DOHH2 (cell line): ENCODE measurements around the gene TRPC4.

Source experiments
- H3F3A ChIP-seq: fragments of 200-600 bp; sonication (generic), shearing (Covaris generic); 2 replicates; pipeline ENCODE4 v1.6.0; 2016; ENCODE audit warnings: antibody characterized with exemption, mild to moderate bottlenecking; ENCODE audit not compliant: control insufficient read depth, insufficient read depth
- H3K27ac ChIP-seq: fragments of 200-600 bp; sonication (generic); 2 replicates; pipeline ENCODE4 v1.5.1; 2014; ENCODE audit warnings: low read depth, mild to moderate bottlenecking, low read length, moderate library complexity
- H3K27me3 ChIP-seq: fragments of 200-600 bp; sonication (generic); 2 replicates; pipeline ENCODE4 v1.6.1; 2014; ENCODE audit warnings: mild to moderate bottlenecking, low read length, mixed read lengths; ENCODE audit not compliant: control insufficient read depth
- H3K36me3 ChIP-seq: fragments of 200-600 bp; sonication (generic); 2 replicates; pipeline ENCODE4 v1.6.1; 2014; ENCODE audit warnings: mild to moderate bottlenecking, low read length, moderate library complexity, mixed read lengths; ENCODE audit not compliant: control insufficient read depth
- H3K4me1 ChIP-seq: fragments of 200-600 bp; sonication (generic); 2 replicates; pipeline ENCODE4 v1.6.1; 2014; ENCODE audit warnings: mild to moderate bottlenecking, low read length, mixed read lengths; ENCODE audit not compliant: control insufficient read depth
- H3K4me2 ChIP-seq: fragments of 200-600 bp; sonication (generic); 2 replicates; pipeline ENCODE4 v1.6.0; 2014; ENCODE audit warnings: mild to moderate bottlenecking, low read length, moderate library complexity
- H3K4me3 ChIP-seq: fragments of 200-600 bp; sonication (generic); 2 replicates; pipeline ENCODE4 v1.5.1; 2014; ENCODE audit warnings: mild to moderate bottlenecking, low read length, mixed read lengths
- H3K79me2 ChIP-seq: fragments of 200-600 bp; sonication (generic); 2 replicates; pipeline ENCODE4 v1.6.1; 2014; ENCODE audit warnings: mild to moderate bottlenecking, low read length, mixed read lengths; ENCODE audit not compliant: control insufficient read depth
- H3K9me2 ChIP-seq: fragments of 200-600 bp; sonication (generic); replicated peaks from 2 replicates; pipeline ENCODE4 v1.6.1; 2014; ENCODE audit warnings: mild to moderate bottlenecking, low read length, mixed read lengths; ENCODE audit not compliant: control insufficient read depth
- H3K9me3 ChIP-seq: fragments of 200-600 bp; sonication (generic); 2 replicates; pipeline ENCODE4 v1.6.1; 2014; ENCODE audit warnings: antibody characterized with exemption, low read length, mixed read lengths; ENCODE audit not compliant: control insufficient read depth, insufficient read depth
- H4K20me1 ChIP-seq: fragments of 200-600 bp; sonication (generic); 2 replicates; pipeline ENCODE4 v1.6.0; 2014; ENCODE audit warnings: low read depth, mild to moderate bottlenecking, antibody characterized with exemption, low read length, moderate library complexity; ENCODE audit not compliant: control insufficient read depth, insufficient read depth
- EZH2phosphoT487 ChIP-seq: fragments of 200-600 bp; sonication (generic); IDR thresholded peaks from 2 replicates; pipeline ENCODE4 v1.6.1; 2017; ENCODE audit warnings: borderline replicate concordance, mild to moderate bottlenecking, antibody characterized with exemption, low read length, moderate library complexity, mixed read lengths
- TF ChIP-seq, protein P1 (sequence below): fragments of 200-600 bp; sonication (generic); IDR thresholded peaks from one replicate; pipeline ENCODE4 v1.5.1; 2014; ENCODE audit warnings: antibody characterized with exemption, mild to moderate bottlenecking, low read depth, low read length; ENCODE audit not compliant: poor library complexity, severe bottlenecking

TRPC4 gene

DNA sequence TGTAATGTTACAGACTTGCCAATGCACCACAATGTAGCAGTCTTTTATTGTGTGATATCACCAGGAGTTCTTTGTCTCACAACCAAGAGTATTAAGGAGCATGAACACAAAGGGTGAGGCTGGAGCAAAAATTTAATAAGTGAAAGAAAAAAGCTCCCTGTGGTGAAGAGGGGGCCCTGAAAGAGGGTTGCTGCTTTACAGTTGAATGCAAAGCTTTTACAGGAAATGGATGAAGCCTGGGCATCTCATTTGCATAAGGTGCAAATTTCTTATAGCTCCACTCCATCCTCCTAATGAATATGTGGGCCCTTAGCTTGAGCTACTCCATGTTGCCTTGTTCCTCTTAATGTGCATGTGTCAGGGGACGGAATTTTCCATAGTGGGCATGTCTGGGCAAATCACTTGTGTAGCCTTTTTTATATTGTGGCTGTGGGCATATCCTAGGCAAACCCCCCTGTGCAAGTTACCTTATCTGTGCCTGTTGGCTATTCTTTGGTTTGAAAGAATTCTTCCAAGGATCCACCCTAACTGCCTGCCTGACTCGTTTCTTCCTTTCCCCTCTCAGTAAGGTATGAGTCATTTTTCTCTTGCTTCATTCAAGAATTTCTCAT is 45.3 kb upstream of the TRPC4 start:
- TF ChIP-seq, protein P1, sequence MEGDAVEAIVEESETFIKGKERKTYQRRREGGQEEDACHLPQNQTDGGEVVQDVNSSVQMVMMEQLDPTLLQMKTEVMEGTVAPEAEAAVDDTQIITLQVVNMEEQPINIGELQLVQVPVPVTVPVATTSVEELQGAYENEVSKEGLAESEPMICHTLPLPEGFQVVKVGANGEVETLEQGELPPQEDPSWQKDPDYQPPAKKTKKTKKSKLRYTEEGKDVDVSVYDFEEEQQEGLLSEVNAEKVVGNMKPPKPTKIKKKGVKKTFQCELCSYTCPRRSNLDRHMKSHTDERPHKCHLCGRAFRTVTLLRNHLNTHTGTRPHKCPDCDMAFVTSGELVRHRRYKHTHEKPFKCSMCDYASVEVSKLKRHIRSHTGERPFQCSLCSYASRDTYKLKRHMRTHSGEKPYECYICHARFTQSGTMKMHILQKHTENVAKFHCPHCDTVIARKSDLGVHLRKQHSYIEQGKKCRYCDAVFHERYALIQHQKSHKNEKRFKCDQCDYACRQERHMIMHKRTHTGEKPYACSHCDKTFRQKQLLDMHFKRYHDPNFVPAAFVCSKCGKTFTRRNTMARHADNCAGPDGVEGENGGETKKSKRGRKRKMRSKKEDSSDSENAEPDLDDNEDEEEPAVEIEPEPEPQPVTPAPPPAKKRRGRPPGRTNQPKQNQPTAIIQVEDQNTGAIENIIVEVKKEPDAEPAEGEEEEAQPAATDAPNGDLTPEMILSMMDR, result no peak
- TF ChIP-seq EZH2phosphoT487, result no peak
- Histone ChIP-seq H3K9me2 (no peaks in the 10 kb centered on the region), H3K79me2 (no peaks in the 10 kb centered on the region), H3K27ac (no peak overlapping the region), H3K9me3 (no peaks in the 10 kb centered on the region), H3K4me1 (no peaks in the 10 kb centered on the region), H3K4me2 (no peak overlapping the region), H3K4me3 (no peak overlapping the region), H3K36me3 (no peaks in the 10 kb centered on the region), H3F3A (no peaks in the 10 kb centered on the region), H4K20me1 (no peaks in the 10 kb centered on the region), H3K27me3 (no peaks in the 10 kb centered on the region)

DNA sequence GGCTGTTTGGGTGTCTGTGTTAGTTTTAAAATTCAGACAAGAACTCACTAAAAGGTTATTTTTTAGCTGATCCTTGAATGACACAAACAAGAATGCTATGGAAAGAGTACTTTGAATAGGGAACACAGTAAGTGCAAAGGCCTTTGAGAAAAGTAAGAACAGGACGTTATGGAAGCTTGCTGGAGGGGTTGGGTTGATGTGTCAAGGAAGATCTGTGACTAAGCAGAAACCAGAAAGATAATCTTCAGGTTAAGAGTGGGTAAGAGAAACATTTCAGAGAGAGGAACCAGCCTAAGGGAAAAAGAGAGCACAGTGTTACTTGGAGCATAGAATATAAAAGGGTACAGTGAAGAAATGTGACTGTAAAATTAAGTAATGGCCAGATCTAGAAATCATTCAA is 41.2 kb upstream of the TRPC4 start:
- Histone ChIP-seq H3K4me1 (no peaks in the 10 kb centered on the region), H3F3A (no peaks in the 10 kb centered on the region)

DNA sequence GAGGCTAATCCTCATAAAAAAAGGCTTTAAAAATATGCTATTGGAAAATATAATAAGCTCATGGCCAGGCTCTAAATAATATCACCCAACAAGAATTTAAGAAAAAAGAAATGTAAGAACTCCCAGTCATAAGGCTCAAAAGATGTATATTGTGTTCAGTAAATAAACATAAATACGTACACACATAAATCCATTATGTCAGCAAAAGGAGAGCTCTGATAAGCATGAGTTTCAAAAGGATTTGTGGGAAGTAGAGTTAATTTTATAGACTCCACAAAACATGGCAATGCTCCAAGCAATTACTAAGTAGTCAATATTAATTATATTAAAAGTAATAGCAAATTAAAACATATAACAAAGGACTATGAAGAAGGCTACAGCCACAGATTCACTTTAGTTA is 37.3 kb upstream of the TRPC4 start:
- Histone ChIP-seq H3K36me3 (no peaks in the 10 kb centered on the region), H3K27me3 (no peaks in the 10 kb centered on the region), H3K4me1 (no peaks in the 10 kb centered on the region), H3K27ac (no peak overlapping the region), H3K4me3 (no peak overlapping the region), H4K20me1 (no peaks in the 10 kb centered on the region), H3K9me2 (no peaks in the 10 kb centered on the region), H3K79me2 (no peaks in the 10 kb centered on the region), H3K9me3 (no peaks in the 10 kb centered on the region), H3K4me2 (no peak overlapping the region), H3F3A (no peaks in the 10 kb centered on the region)
- TF ChIP-seq EZH2phosphoT487, result no peak
- TF ChIP-seq, protein P1, result no peak

More for the DNA sequence above, 41.2 kb upstream of the TRPC4 start:
- no peak for TF ChIP-seq EZH2phosphoT487
- TF ChIP-seq, protein P1, result no peak
- no peaks in the 10 kb centered on the region for H4K20me1 ChIP-seq
- no peaks in the 10 kb centered on the region for H3K36me3 ChIP-seq
- H3K9me2 ChIP-seq, result no peaks in the 10 kb centered on the region
- H3K4me2 ChIP-seq, result no peak overlapping the region
- no peaks in the 10 kb centered on the region for H3K9me3 ChIP-seq
- H3K79me2 ChIP-seq, result no peaks in the 10 kb centered on the region
- H3K27ac ChIP-seq, result no peak overlapping the region
- H3K27me3 ChIP-seq, result no peaks in the 10 kb centered on the region
- no peak overlapping the region for H3K4me3 ChIP-seq
